K562 treated with DMSO at 1 percent for 4 hours (cell line): ENCODE results near the gene KLRC2. TPM values are rescaled to one million over a fixed set of nuclear protein-coding genes. Genes with fewer than 3 reads are reported as not detected.

ENCODE experiments used
- total RNA-seq: library from RNA; unstranded; fragments of 300-600 nt; gene quantifications from 2 replicates; pipeline ENCODE4 v1.2.3, GENCODE V29; 2022; ENCODE audit not compliant: insufficient read depth

KLRC2 gene
- total RNA-seq, result not detected in 2 replicates

DNA sequence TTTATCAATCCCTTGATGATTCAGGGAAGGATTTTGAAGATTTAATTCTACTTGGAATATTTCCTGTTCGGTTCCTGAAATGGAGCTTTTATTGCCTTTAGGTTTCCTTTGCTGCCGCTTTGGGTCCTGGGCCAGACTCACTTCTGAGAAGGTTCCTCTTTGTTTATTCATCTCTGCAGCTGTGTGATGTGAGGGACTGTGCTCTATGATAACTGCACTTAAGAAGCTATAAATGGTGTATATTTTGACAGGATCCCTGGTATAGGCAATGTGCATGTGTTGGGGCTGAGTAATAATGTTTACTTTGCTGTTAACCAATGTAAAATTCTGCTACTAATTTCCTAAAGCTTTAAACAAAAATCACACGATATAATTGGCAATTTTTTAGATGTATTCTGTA, at the start of gene KLRC2:
Gene KLRC2, minus strand, starts transcription at position 195 of the 400 bp plus-strand sequence. Its CDS starts 24 bp downstream, at position 171.

DNA sequence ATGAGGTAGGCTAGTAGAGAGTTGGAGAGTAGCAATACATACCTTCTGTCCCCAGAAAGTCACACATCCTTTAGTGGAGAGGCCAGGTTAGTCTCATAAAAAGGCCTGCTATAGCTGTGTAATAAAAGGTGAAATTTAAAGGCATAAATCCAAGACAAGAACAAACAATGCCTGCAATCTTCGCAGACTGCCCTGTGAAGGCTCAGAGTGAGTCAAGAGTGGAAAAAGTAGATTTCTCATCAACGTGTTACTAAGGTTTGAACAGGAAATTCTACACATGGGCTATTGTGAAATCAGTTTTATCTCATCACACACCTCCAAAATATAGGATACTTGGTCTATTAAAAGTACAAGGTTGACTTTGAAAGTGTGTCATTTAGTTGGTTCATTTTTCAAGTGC, 17.3 kb upstream of the KLRC2 start, which contains the start of gene KLRC1:
Gene KLRC1, minus strand, starts transcription at position 222 of the 400 bp plus-strand sequence. CDS start 2,221 bp downstream, outside the sequence.

DNA sequence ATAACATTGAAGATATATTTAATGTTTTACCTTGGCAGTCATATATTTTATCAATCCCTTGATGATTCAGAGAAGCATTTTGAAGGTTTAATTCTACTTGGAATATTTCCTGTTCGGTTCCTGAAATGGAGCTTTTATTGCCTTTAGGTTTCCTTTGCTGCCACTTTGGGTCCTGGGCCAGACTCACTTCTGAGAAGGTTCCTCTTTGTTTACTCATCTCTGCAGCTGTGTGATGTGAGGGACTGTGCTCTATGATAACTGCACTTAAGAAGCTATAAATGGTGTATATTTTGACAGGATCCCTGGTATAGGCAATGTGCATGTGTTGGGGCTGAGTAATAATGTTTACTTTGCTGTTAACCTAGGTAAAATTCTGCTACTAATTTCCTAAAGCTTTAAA, 15.5 kb downstream of the KLRC2 start, which contains the start of gene KLRC3:
Gene KLRC3, minus strand, starts transcription at position 262 of the 400 bp plus-strand sequence. Its CDS starts 45 bp downstream, at position 217.

DNA sequence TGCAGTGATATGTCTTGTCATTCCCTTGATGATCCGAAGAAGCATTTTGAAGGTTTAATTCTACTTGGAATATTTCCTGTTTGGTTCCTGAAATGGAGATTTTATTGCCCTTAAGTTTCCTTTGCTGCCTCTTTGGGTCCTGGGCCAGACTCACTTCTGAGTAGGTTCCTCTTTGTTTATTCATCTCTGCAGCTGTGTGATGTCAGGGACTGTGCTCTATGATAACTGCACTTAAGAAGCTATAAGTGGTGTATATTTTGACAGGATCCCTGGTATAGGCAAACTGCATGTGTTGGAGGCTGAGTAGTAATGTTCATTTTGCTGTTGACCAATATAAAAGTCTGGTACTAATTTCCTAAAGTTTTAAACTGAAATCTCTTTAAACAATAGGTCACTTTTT, 26.4 kb downstream of the KLRC2 start, which contains the start of gene KLRC4:
Gene KLRC4, minus strand, starts transcription at position 366 of the 400 bp plus-strand sequence. Its CDS starts 182 bp downstream, at position 184.

DNA sequence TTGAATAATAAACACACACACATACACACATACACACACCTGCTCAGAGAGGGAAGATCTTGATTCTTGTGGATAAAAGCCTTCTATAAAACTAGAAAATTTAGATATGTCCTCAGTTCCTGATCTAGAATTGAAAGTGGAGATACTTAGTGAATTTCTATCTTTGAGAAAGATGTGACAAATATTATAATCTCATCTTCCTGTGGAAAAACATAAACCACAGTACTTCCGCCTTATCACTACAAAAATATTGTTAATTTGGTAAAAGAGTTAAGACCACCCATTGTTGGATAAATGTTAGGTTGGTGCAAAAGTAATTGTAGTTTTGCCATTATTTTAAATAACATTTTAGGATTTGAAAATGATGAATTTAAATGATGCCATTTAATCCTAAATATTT, 45.9 kb downstream of the KLRC2 start, which contains the start of gene KLRK1:
Gene KLRK1, minus strand, starts transcription at position 138 of the 400 bp plus-strand sequence. CDS start 1,231 bp downstream, outside the sequence.

Other genes with a start within 250 kb of the KLRC2 start
- 15.1 and 20.4 TPM in 2 replicates for gene GABARAPL1, start 223.1 kb downstream of the KLRC2 start, total RNA-seq
- gene KLRD1, start 128.1 kb downstream of the KLRC2 start, total RNA-seq, result not detected in 2 replicates
- not detected in 2 replicates for gene KLRK1, start 46.0 kb downstream of the KLRC2 start, total RNA-seq
- gene KLRC4, start 26.3 kb downstream of the KLRC2 start, total RNA-seq, result not detected in 2 replicates
- not detected in 2 replicates for gene KLRC3, start 15.4 kb downstream of the KLRC2 start, total RNA-seq
- gene KLRC1, start 17.4 kb upstream of the KLRC2 start, total RNA-seq, result not detected in 2 replicates
- 0.97 TPM in 1 of 2 replicates, not detected in the other for gene EIF2S3B, start 69.9 kb upstream of the KLRC2 start, total RNA-seq
- gene MAGOHB, start 177.6 kb upstream of the KLRC2 start, total RNA-seq, result 6.8 and 8.7 TPM in 2 replicates
- 0.25 TPM in 1 of 2 replicates, not detected in the other for gene STYK1, start 238.0 kb upstream of the KLRC2 start, total RNA-seq